Activated naive CD4-positive, alpha-beta T cell treated with anti-CD3 and anti-CD28 coated beads, Interleukin-2, amount 50 U/mL, for 24 hours (primary cell): ENCODE data around the gene TMEM202.
"Not testable (repeated sequence)": the region's sequence is repeated elsewhere in the genome, so short reads cannot be mapped to it uniquely, and the experiment has no call there.

Experiments used
- H3K27ac Mint-ChIP-seq: one replicate; pipeline ENCODE4 v1.8.0; 2021; ENCODE audit warnings: mild to moderate bottlenecking, mixed read lengths
- H3K27me3 Mint-ChIP-seq: one replicate; pipeline ENCODE4 v1.8.0; 2021; ENCODE audit warnings: mixed read lengths
- H3K36me3 Mint-ChIP-seq: one replicate; pipeline ENCODE4 v1.8.0; 2021; ENCODE audit warnings: mixed read lengths
- H3K4me1 Mint-ChIP-seq: one replicate; pipeline ENCODE4 v1.8.0; 2021; ENCODE audit warnings: mixed read lengths
- H3K4me3 Mint-ChIP-seq: one replicate; pipeline ENCODE4 v1.8.0; 2021; ENCODE audit warnings: mild to moderate bottlenecking, mixed read lengths
- H3K9me3 Mint-ChIP-seq: one replicate; pipeline ENCODE4 v1.8.0; 2021; ENCODE audit warnings: mixed read lengths

TMEM202 gene

GRCh38 chr15:72397796-72398588 is at the start of gene TMEM202:
TSS of gene TMEM202 (plus strand) at chr15:72398305. CDS start at chr15:72398327, 22 bp downstream.
- Mint-ChIP-seq H3K27me3 (no peaks in the 10 kb centered on the region), H3K27ac (no peak within 1 kb of the TSS)

GRCh38 chr15:72353266-72353665 is 44.8 kb upstream of the TMEM202 start:
- Mint-ChIP-seq H3K36me3 (peaks cover 10% of the 10 kb centered on the region), H3K9me3 (no peaks in the 10 kb centered on the region), H3K4me1 (peaks cover 7% of the 10 kb centered on the region), H3K27ac (peak overlapping the region; percentile 78), H3K27me3 (no peaks in the 10 kb centered on the region), H3K4me3 (no peak overlapping the region)

More at GRCh38 chr15:72397796-72398588, at the start of gene TMEM202:
- H3K9me3 Mint-ChIP-seq, result no peaks in the 10 kb centered on the region
- no peaks in the 10 kb centered on the region for H3K4me1 Mint-ChIP-seq
- H3K4me3 Mint-ChIP-seq, result no peak within 1 kb of the TSS
- no peaks in the 10 kb centered on the region for H3K36me3 Mint-ChIP-seq

GRCh38 chr15:72354496-72354895 is 43.6 kb upstream of the TMEM202 start:
- Mint-ChIP-seq H3K4me3 (no peak overlapping the region), H3K9me3 (no peaks in the 10 kb centered on the region), H3K36me3 (no peaks in the 10 kb centered on the region), H3K27ac (peak overlapping the region; percentile 32), H3K4me1 (peaks cover 18% of the 10 kb centered on the region), H3K27me3 (no peaks in the 10 kb centered on the region)

GRCh38 chr15:72358121-72358520 is 40.0 kb upstream of the TMEM202 start:
- Mint-ChIP-seq H3K4me1 (peaks cover 18% of the 10 kb centered on the region), H3K4me3 (no peak overlapping the region), H3K27me3 (no peaks in the 10 kb centered on the region), H3K36me3 (no peaks in the 10 kb centered on the region), H3K27ac (no peak overlapping the region), H3K9me3 (no peaks in the 10 kb centered on the region)

GRCh38 chr15:72358650-72359171 is 39.4 kb upstream of the TMEM202 start:
- Mint-ChIP-seq H3K36me3 (no peaks in the 10 kb centered on the region), H3K27me3 (no peaks in the 10 kb centered on the region), H3K9me3 (no peaks in the 10 kb centered on the region), H3K4me3 (no peak overlapping the region), H3K4me1 (peaks cover 18% of the 10 kb centered on the region), H3K27ac (peak overlapping the region; percentile 66)

GRCh38 chr15:72361176-72361575 is 36.9 kb upstream of the TMEM202 start:
- H3K9me3 Mint-ChIP-seq, result no peaks in the 10 kb centered on the region
- no peak overlapping the region for H3K4me3 Mint-ChIP-seq
- no peaks in the 10 kb centered on the region for H3K27me3 Mint-ChIP-seq
- H3K36me3 Mint-ChIP-seq, result peaks cover 6% of the 10 kb centered on the region
- no peak overlapping the region for H3K27ac Mint-ChIP-seq
- peaks cover 27% of the 10 kb centered on the region for H3K4me1 Mint-ChIP-seq

- Mint-ChIP-seq H3K4me1 (peaks cover 52% of the 10 kb centered on the region), H3K27me3 (no peaks in the 10 kb centered on the region), H3K27ac (peak overlapping the region; percentile 9), H3K36me3 (peaks cover 19% of the 10 kb centered on the region), H3K4me3 (no peak overlapping the region), H3K9me3 (no peaks in the 10 kb centered on the region)
Observed at GRCh38 chr15:72365844-72366243, 32.3 kb upstream of the TMEM202 start.

GRCh38 chr15:72368325-72368724 is 29.8 kb upstream of the TMEM202 start:
- Mint-ChIP-seq H3K36me3 (peaks cover 19% of the 10 kb centered on the region), H3K4me3 (no peak overlapping the region), H3K27ac (no peak overlapping the region), H3K9me3 (no peaks in the 10 kb centered on the region), H3K4me1 (peaks cover 66% of the 10 kb centered on the region), H3K27me3 (no peaks in the 10 kb centered on the region)

GRCh38 chr15:72368899-72369298 is 29.2 kb upstream of the TMEM202 start:
- H3K9me3 Mint-ChIP-seq, result no peaks in the 10 kb centered on the region
- H3K27me3 Mint-ChIP-seq, result no peaks in the 10 kb centered on the region
- peaks cover 71% of the 10 kb centered on the region for H3K4me1 Mint-ChIP-seq
- H3K27ac Mint-ChIP-seq, result no peak overlapping the region
- H3K4me3 Mint-ChIP-seq, result no peak overlapping the region
- H3K36me3 Mint-ChIP-seq, result peaks cover 19% of the 10 kb centered on the region

- Mint-ChIP-seq H3K27ac (no peak overlapping the region), H3K36me3 (peaks cover 21% of the 10 kb centered on the region), H3K4me1 (peaks cover 82% of the 10 kb centered on the region), H3K4me3 (no peak overlapping the region), H3K27me3 (no peaks in the 10 kb centered on the region), H3K9me3 (no peaks in the 10 kb centered on the region)
Observed at GRCh38 chr15:72369964-72370363, 28.1 kb upstream of the TMEM202 start.

GRCh38 chr15:72372361-72372760 is 25.7 kb upstream of the TMEM202 start:
- Mint-ChIP-seq H3K27ac (no peak overlapping the region), H3K27me3 (no peaks in the 10 kb centered on the region), H3K36me3 (peaks cover 10% of the 10 kb centered on the region), H3K4me3 (no peak overlapping the region), H3K9me3 (no peaks in the 10 kb centered on the region), H3K4me1 (peaks cover 79% of the 10 kb centered on the region)

- Mint-ChIP-seq H3K27me3 (no peaks in the 10 kb centered on the region), H3K27ac (peak overlapping the region; percentile 97), H3K4me1 (peaks cover 64% of the 10 kb centered on the region)
Observed at GRCh38 chr15:72375501-72375845, 22.6 kb upstream of the TMEM202 start.

GRCh38 chr15:72375846-72376581 is 22.1 kb upstream of the TMEM202 start, which contains the start of gene HEXA:
TSS of gene HEXA (minus strand) at chr15:72376014. CDS start at chr15:72375972, 42 bp downstream.
- no peaks in the 10 kb centered on the region for H3K27me3 Mint-ChIP-seq
- H3K36me3 Mint-ChIP-seq, result peaks cover 2% of the 10 kb centered on the region
- peak within 1 kb of the TSS; percentile 95 for H3K4me3 Mint-ChIP-seq
- peaks cover 60% of the 10 kb centered on the region for H3K4me1 Mint-ChIP-seq
- peak within 1 kb of the TSS; percentile 97 for H3K27ac Mint-ChIP-seq
- no peaks in the 10 kb centered on the region for H3K9me3 Mint-ChIP-seq

More at GRCh38 chr15:72375501-72375845, 22.6 kb upstream of the TMEM202 start:
- H3K9me3 Mint-ChIP-seq, result no peaks in the 10 kb centered on the region
- peaks cover 5% of the 10 kb centered on the region for H3K36me3 Mint-ChIP-seq
- peak overlapping the region; percentile 95 for H3K4me3 Mint-ChIP-seq

- Mint-ChIP-seq H3K27me3 (no peaks in the 10 kb centered on the region), H3K36me3 (peaks cover 2% of the 10 kb centered on the region), H3K4me1 (peaks cover 58% of the 10 kb centered on the region), H3K27ac (peak overlapping the region; percentile 78), H3K9me3 (no peaks in the 10 kb centered on the region), H3K4me3 (peak overlapping the region; percentile 1)
Observed at GRCh38 chr15:72377331-72377730, 20.8 kb upstream of the TMEM202 start.

GRCh38 chr15:72379106-72379505 is 19.0 kb upstream of the TMEM202 start:
- not testable (repeated sequence) for H3K27ac Mint-ChIP-seq, H3K9me3 Mint-ChIP-seq, H3K36me3 Mint-ChIP-seq, H3K4me3 Mint-ChIP-seq, H3K27me3 Mint-ChIP-seq
- H3K4me1 Mint-ChIP-seq, result peaks cover 40% of the 10 kb centered on the region
